Esophagus (tissue), 2 donors: ENCODE measurements around the gene MAST3. TPM values are rescaled to one million over a fixed set of nuclear protein-coding genes. Genes with fewer than 3 reads are reported as not detected.
"Not testable (repeated sequence)": the region's sequence is repeated elsewhere in the genome, so short reads cannot be mapped to it uniquely, and the experiment has no call there.

Experiments used
- H3K27ac ChIP-seq, 2 donors: one replicate each; pipeline ENCODE4 v1.5.1; 2013; ENCODE audit warnings: low read depth in 2 of 2, mild to moderate bottlenecking in 2 of 2, inconsistent platforms in 1 of 2, low read length in 1 of 2, moderate library complexity in 1 of 2
- H3K27me3 ChIP-seq, 2 donors: one replicate each; pipeline ENCODE4 v1.6.1; 2013; ENCODE audit warnings: low read length in 2 of 2, control low read depth in 1 of 2, mild to moderate bottlenecking in 1 of 2; ENCODE audit not compliant: insufficient read depth in 2 of 2, control insufficient read depth in 1 of 2
- H3K36me3 ChIP-seq, 2 donors: one replicate each; pipeline ENCODE4 v1.6.1; 2013; ENCODE audit warnings: low read length in 1 of 2; ENCODE audit not compliant: control insufficient read depth in 2 of 2, insufficient read depth in 2 of 2
- H3K4me1 ChIP-seq, 2 donors: one replicate each; pipeline ENCODE4 v1.6.1; 2013; ENCODE audit warnings: low read length in 1 of 2; ENCODE audit not compliant: control insufficient read depth in 2 of 2, insufficient read depth in 2 of 2
- H3K4me3 ChIP-seq, 2 donors: one replicate each; pipeline ENCODE4 v1.5.1; 2013; ENCODE audit warnings: low read length in 2 of 2, mild to moderate bottlenecking in 2 of 2, low read depth in 1 of 2, moderate library complexity in 1 of 2
- H3K9me3 ChIP-seq, 2 donors: one replicate each; pipeline ENCODE4 v1.6.1; 2013; ENCODE audit warnings: mild to moderate bottlenecking in 2 of 2, low read depth in 1 of 2, low read length in 1 of 2, moderate library complexity in 1 of 2; ENCODE audit not compliant: control insufficient read depth in 2 of 2, insufficient read depth in 1 of 2
- WGBS, 2 donors: extraction: QIAGEN DNeasy Blood & Tissue Kit; methylation state at CpG; one replicate each; pipeline ENCODE4 v1.1.7; 2013; 5-methylcytosine and 5-hydroxymethylcytosine counted together
- polyA plus RNA-seq, 2 donors: library from polyadenylated mRNA; stranded (reverse); fragments of 200-250 nt; gene quantifications; one replicate each; pipeline ENCODE4 v1.2.3, GENCODE V29; 2013
- donor health status: healthy with polysubstance abuse.
- donor health status: Bipolar disorder and iron deficiency.

Gene MAST3
- polyA plus RNA-seq, 2 donors, result 1.5 to 2.5 TPM

GRCh38 chr19:18097993-18098890 is 664 bp downstream of the MAST3 start:
- Histone ChIP-seq H3K4me1 (peaks cover 3 to 11% of the 10 kb centered on the region in 2 donors), H3K36me3 (no peaks in the 10 kb centered on the region), H3K9me3 (no peaks in the 10 kb centered on the region), H3K4me3 (peak overlapping the region; percentile 33 to 43), H3K27me3 (no peaks in the 10 kb centered on the region), H3K27ac (no peak overlapping the region)
- WGBS, 2 donors, result 24 to 34% methylated on average over 22 of the region's 22 CpGs

GRCh38 chr19:18098891-18099622 is 1.5 kb downstream of the MAST3 start:
- H3K36me3 ChIP-seq, result no peaks in the 10 kb centered on the region
- H3K9me3 ChIP-seq, result no peaks in the 10 kb centered on the region
- H3K4me1 ChIP-seq, result peaks cover 3 to 14% of the 10 kb centered on the region in 2 donors
- H3K27me3 ChIP-seq, result no peaks in the 10 kb centered on the region
- H3K27ac ChIP-seq, result no peak overlapping the region
- peak overlapping the region in 1 of 2 donors; percentile 8 for H3K4me3 ChIP-seq
- WGBS, 2 donors, result 6 to 7% methylated on average over 31 to 34 of the region's 34 CpGs

GRCh38 chr19:18099623-18099995 is 2.0 kb downstream of the MAST3 start:
- Histone ChIP-seq H3K9me3 (no peaks in the 10 kb centered on the region), H3K27ac (no peak overlapping the region), H3K4me1 (peaks cover 5 to 18% of the 10 kb centered on the region in 2 donors), H3K27me3 (no peaks in the 10 kb centered on the region), H3K36me3 (no peaks in the 10 kb centered on the region), H3K4me3 (no peak overlapping the region)
- WGBS, 2 donors, result 77 to 78% methylated on average over 8 of the region's 8 CpGs

GRCh38 chr19:18100710-18101109 is 3.1 kb downstream of the MAST3 start:
- Histone ChIP-seq H3K27ac (no peak overlapping the region), H3K9me3 (no peaks in the 10 kb centered on the region), H3K4me3 (no peak overlapping the region), H3K36me3 (no peaks in the 10 kb centered on the region), H3K27me3 (no peaks in the 10 kb centered on the region), H3K4me1 (peaks cover 8 to 21% of the 10 kb centered on the region in 2 donors)
- 56 to 65% methylated on average over 18 of the region's 18 CpGs for WGBS, 2 donors

GRCh38 chr19:18101268-18101667 is 3.7 kb downstream of the MAST3 start:
- WGBS, 2 donors, result 60 to 61% methylated on average over 2 to 3 of the region's 3 CpGs
- peaks cover 8 to 21% of the 10 kb centered on the region in 2 donors for H3K4me1 ChIP-seq
- no peak overlapping the region for H3K4me3 ChIP-seq
- no peaks in the 10 kb centered on the region for H3K27me3 ChIP-seq
- no peak overlapping the region for H3K27ac ChIP-seq
- H3K36me3 ChIP-seq, result no peaks in the 10 kb centered on the region
- H3K9me3 ChIP-seq, result no peaks in the 10 kb centered on the region

- no peaks in the 10 kb centered on the region for H3K9me3 ChIP-seq
- H3K27me3 ChIP-seq, result no peaks in the 10 kb centered on the region
- no peak overlapping the region for H3K4me3 ChIP-seq
- no peaks in the 10 kb centered on the region for H3K36me3 ChIP-seq
- 76 to 79% methylated on average over 15 of the region's 15 CpGs for WGBS, 2 donors
- peaks cover 5 to 17% of the 10 kb centered on the region in 2 donors for H3K4me1 ChIP-seq
- H3K27ac ChIP-seq, result no peak overlapping the region
Observed at GRCh38 chr19:18102916-18103542, 5.5 kb downstream of the MAST3 start.

GRCh38 chr19:18104793-18105131 is 7.2 kb downstream of the MAST3 start:
- 65 to 69% methylated on average over 5 of the region's 5 CpGs for WGBS, 2 donors
- Histone ChIP-seq H3K4me3 (peak overlapping the region in 1 of 2 donors; percentile 35), H3K4me1 (peaks cover 5 to 13% of the 10 kb centered on the region in 2 donors), H3K27me3 (no peaks in the 10 kb centered on the region), H3K9me3 (no peaks in the 10 kb centered on the region), H3K36me3 (no peaks in the 10 kb centered on the region), H3K27ac (no peak overlapping the region)

GRCh38 chr19:18105259-18105658 is 7.7 kb downstream of the MAST3 start:
- not testable (repeated sequence) for H3K27me3 ChIP-seq
- WGBS, 2 donors, result 73 to 84% methylated on average over 7 of the region's 7 CpGs

GRCh38 chr19:18107235-18107634 is 9.7 kb downstream of the MAST3 start:
- H3K27me3 ChIP-seq, result no peaks in the 10 kb centered on the region
- no peaks in the 10 kb centered on the region for H3K9me3 ChIP-seq
- H3K27ac ChIP-seq, result no peak overlapping the region
- no peaks in the 10 kb centered on the region for H3K36me3 ChIP-seq
- no peak overlapping the region for H3K4me3 ChIP-seq
- peaks cover 11 to 22% of the 10 kb centered on the region in 2 donors for H3K4me1 ChIP-seq
- 84 to 90% methylated on average over 9 of the region's 9 CpGs for WGBS, 2 donors

More at GRCh38 chr19:18105259-18105658, 7.7 kb downstream of the MAST3 start:
- H3K4me1 ChIP-seq, result peaks cover 5 to 14% of the 10 kb centered on the region in 2 donors
- H3K27ac ChIP-seq, H3K9me3 ChIP-seq, H3K4me3 ChIP-seq, H3K36me3 ChIP-seq: not testable (repeated sequence)
